ENCODE data around the gene GID8. TPM values are rescaled to one million over a fixed set of nuclear protein-coding genes. Genes with fewer than 3 reads are reported as not detected.
A peak's percentile ranks its signal among the peaks of the same experiment; 100 is the strongest.

The GID8 gene
- total and polyA plus RNA-seq, 8 donors = 10.8 to 39.3 (median 15.5) TPM

DNA sequence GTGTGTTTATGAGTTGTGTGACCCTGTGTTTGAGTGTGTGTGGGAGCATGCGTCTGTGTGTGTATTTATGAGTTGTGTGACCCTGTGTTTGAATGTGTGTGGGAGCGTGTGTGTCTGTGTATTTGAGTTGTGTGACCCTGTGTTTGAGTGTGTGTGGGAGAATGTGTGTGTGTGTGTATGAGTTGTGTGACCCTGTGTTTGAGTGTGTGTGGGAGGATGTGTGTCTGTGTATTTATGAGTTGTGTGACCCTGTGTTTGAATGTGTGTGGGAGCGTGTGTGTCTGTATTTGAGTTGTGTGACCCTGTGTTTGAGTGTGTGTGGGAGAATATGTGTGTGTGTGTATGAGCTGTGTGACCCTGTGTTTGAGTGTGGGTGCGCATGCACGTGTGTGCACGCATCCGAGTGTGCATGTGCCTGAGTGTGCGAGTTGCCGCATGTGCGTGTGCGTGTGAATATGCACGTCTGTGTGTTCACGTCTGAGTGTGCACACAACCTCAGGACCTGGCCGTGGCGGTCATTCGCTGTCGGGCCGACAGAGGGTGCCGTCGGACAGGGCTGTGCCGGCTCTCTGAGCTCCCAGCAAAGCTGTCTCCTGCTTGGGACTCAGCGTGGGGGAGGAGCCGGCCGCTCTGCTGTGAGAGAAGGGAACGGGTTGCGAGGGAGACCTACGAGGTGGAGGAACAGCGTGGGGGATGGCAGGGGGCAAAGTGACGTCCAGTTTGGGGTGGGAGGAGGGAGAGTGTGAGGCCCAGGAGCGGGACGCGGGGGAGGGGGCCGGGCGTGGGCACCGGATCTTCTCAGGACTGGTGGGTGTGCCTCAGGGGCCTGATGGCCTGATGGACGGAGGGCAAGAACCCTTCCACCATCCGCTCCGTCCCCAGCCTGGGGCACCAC is 34.2 kb downstream of the GID8 start:
- Histone ChIP-seq H3K4me3 (peak overlapping the region; percentile 19 to 39 (median 30)), H3K27ac (no peak overlapping the region), H3K36me3 (peaks cover 0 to 8% (median 0%) of the 10 kb centered on the region in 4 donors), H3K4me1 (peaks cover 7 to 18% (median 14%) of the 10 kb centered on the region in 4 donors), H3K27me3 (peaks cover 19 to 92% (median 67%) of the 10 kb centered on the region in 3 donors), H3K9me3 (no peaks in the 10 kb centered on the region)
- intact Hi-C loops (cut with DNase I; ENCODE audit: low total_unique reads) = loop anchor here (2.0 kb wide), 1 partner anchor 37 kb away; no protein-coding TSS in a partner anchor
- TF ChIP-seq EP300 (IDR thresholded peaks at IDR 0.05) (no peak), POLR2AphosphoS5 (IDR thresholded peaks at IDR 0.05) (peak in 1 of 3 donors; percentile 44), POLR2A (IDR thresholded peaks at IDR 0.05) (no peak)
- TF ChIP-seq, protein P1, sequence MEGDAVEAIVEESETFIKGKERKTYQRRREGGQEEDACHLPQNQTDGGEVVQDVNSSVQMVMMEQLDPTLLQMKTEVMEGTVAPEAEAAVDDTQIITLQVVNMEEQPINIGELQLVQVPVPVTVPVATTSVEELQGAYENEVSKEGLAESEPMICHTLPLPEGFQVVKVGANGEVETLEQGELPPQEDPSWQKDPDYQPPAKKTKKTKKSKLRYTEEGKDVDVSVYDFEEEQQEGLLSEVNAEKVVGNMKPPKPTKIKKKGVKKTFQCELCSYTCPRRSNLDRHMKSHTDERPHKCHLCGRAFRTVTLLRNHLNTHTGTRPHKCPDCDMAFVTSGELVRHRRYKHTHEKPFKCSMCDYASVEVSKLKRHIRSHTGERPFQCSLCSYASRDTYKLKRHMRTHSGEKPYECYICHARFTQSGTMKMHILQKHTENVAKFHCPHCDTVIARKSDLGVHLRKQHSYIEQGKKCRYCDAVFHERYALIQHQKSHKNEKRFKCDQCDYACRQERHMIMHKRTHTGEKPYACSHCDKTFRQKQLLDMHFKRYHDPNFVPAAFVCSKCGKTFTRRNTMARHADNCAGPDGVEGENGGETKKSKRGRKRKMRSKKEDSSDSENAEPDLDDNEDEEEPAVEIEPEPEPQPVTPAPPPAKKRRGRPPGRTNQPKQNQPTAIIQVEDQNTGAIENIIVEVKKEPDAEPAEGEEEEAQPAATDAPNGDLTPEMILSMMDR (IDR thresholded peaks at IDR 0.05) = peak in 5 of 7 experiments; percentile 77 to 87 (median 86)
- DNase-seq = peak; percentile 90 to 95
- WGBS, 5 donors = 3 to 5% (median 4%) methylated on average over 31 to 38 of the region's 38 CpGs

DNA sequence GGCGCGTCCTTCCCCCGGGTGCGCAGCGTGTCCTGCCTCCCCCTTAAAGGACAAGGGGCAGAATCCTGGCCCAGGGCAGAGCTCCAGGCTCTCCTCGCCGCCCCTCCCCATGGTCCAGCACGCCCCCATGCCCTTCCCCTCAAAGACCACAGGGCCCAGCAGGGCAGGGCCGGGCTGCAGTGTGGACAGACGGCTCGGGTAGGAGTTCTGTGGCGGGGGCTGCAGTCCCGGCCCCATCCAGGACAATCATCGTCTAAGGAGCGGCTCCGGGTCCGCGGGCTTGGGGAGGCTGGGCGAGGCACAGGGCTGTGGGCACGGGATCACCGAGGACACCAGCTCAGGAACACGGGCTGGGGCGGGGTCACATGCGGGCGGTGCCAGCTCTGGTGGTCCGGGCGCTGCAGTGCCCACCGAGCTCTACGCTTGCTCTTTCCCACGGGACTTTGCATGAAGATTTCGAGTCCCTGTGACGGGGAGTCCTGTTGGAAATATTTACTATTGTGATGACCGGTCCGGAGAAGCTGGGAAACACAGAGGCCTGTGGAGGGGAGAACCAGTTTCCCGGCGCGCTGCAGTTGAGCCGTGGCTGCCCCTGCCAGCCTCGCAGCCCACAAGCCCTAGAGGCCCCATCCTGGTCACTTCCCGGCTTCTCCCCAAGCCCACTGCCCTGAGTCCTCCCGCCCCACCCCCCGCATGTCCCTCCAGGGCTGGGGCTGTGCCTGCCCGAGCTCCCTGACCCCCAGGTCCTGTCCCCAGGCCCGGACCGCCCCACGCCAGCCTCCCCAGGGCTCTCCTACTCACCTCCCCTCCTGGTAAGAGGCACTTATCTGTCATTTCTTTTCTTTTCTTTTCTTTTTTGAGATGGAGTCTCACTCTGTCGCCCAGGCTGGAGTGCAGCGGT is 35.1 kb downstream of the GID8 start:
- Histone ChIP-seq H3K27me3 (peaks cover 19 to 93% (median 76%) of the 10 kb centered on the region in 3 donors), H3K9me3 (no peaks in the 10 kb centered on the region)
- WGBS, 5 donors = 9 to 25% (median 14%) methylated on average over 38 to 48 of the region's 48 CpGs

DNA sequence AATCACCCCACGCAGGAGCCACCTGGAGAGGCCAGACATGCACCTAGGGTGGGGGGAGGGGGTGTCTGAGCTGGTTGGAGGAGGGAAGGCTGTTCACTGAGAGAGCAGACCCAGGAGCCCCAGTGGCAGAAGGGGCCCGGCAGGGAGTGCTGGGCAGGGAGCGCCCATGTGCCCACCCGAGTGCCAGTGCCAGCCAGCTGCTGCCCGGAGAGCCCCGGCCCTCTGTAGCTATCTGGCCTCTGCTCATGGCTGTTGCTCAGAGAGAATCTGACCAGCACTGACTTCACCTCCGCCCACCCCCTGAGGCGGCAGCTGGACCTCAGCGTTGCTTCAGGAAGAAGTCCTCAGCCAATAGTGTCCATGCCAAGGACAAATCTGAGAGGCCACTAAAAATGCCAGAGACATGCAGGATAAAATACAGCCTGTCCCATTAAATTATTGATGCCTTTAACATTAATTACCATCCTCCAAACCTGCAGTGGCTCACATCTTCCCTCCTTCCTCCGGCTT is 37.4 kb downstream of the GID8 start:
- DNase-seq = no peak
- H3K4me3 ChIP-seq = no peak overlapping the region
- no peak overlapping the region for H3K27ac ChIP-seq
- no peaks in the 10 kb centered on the region for H3K36me3 ChIP-seq
- WGBS, 5 donors = 60 to 74% (median 72%) methylated on average over 8 to 10 of the region's 10 CpGs
- intact Hi-C loops (cut with DNase I; ENCODE audit: low total_unique reads) = no loop called here
- peaks cover 7 to 22% (median 15%) of the 10 kb centered on the region in 4 donors for H3K4me1 ChIP-seq
- peaks cover 19 to 95% (median 87%) of the 10 kb centered on the region in 3 donors for H3K27me3 ChIP-seq
- TF ChIP-seq, protein P1 (IDR thresholded peaks at IDR 0.05) = no peak
- TF ChIP-seq POLR2A (IDR thresholded peaks at IDR 0.05) (no peak), POLR2AphosphoS5 (IDR thresholded peaks at IDR 0.05) (no peak), EP300 (IDR thresholded peaks at IDR 0.05) (no peak)
- H3K9me3 ChIP-seq = no peaks in the 10 kb centered on the region

More for the DNA sequence above, 35.1 kb downstream of the GID8 start:
- no peaks in the 10 kb centered on the region for H3K36me3 ChIP-seq
- DNase-seq = no peak
- TF ChIP-seq POLR2A (IDR thresholded peaks at IDR 0.05) = no peak
- peak overlapping the region; percentile 19 to 39 (median 30) for H3K4me3 ChIP-seq
- H3K4me1 ChIP-seq = peaks cover 7 to 22% (median 15%) of the 10 kb centered on the region in 4 donors
- intact Hi-C loops (cut with DNase I; ENCODE audit: low total_unique reads) = loop anchor here (2.0 kb wide), 1 partner anchor 36 kb away; no protein-coding TSS in a partner anchor
- H3K27ac ChIP-seq = no peak overlapping the region

DNA sequence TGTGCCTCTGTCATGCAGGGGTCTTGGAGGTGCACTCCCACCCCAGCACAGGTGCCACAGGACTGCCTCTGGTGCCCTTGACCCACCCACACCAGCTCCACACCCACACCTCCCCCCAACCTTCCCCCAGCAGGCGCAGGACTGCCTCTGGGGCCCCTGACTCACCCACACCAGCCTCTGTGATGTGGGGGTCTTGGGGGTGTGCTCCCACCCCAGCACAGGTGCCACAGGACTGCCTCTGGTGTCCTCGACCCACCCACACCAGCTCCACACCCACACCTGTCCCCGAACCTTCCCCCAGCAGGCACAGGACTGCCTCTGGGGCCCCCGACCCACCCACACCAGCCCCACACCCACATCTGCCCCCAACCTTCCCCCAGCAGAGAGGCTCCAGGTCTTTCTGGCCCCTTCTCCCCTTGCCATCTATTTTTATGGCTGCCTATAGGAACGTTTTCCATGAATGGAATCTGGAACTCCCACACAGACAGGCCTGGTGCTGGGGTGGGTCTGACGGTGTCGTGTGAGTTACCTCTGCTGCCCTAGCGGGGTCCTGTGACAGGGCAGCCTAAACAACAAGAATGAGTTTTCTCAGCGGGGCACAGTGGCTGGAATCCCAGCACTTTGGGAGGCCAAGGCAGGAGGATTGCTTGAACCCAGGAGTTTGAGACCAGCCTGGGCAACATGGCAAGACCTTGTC is 38.0 kb downstream of the GID8 start:
- no peaks in the 10 kb centered on the region for H3K9me3 ChIP-seq
- WGBS, 5 donors = 53 to 59% (median 54%) methylated on average over 8 to 9 of the region's 9 CpGs
- H3K4me1 ChIP-seq = peaks cover 7 to 22% (median 15%) of the 10 kb centered on the region in 4 donors
- H3K4me3 ChIP-seq = no peak overlapping the region
- H3K36me3 ChIP-seq = no peaks in the 10 kb centered on the region
- intact Hi-C loops (cut with DNase I; ENCODE audit: low total_unique reads) = no loop called here
- TF ChIP-seq, protein P1 (IDR thresholded peaks at IDR 0.05) = no peak
- TF ChIP-seq POLR2A (IDR thresholded peaks at IDR 0.05) = no peak
- TF ChIP-seq EP300 (IDR thresholded peaks at IDR 0.05) = no peak
- TF ChIP-seq POLR2AphosphoS5 (IDR thresholded peaks at IDR 0.05) = no peak
- H3K27ac ChIP-seq = no peak overlapping the region
- no peak for DNase-seq
- peaks cover 19 to 95% (median 87%) of the 10 kb centered on the region in 3 donors for H3K27me3 ChIP-seq
